ENCODE results near the gene TRIM39.
"Not testable (repeated sequence)": the region's sequence is repeated elsewhere in the genome, so short reads cannot be mapped to it uniquely, and the experiment has no call there.

Gene TRIM39

DNA sequence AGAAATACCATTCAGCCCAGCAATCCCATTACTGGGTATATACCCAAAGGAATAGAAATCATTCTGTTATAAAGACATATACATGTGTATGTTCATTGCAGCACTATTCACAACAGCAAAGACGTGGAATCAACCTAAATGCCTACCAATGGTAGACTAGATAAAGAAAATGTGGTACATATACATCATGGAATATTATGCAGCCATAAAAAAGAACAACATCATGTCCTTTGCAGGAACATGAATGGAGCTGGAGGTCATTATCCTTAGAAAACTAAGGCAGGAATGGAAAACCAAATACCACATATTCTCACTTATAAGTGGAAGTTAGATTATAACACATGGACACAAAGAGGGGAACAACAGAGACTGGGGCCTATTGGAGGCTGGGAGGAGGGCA, 42.6 kb downstream of the TRIM39 start:
- DNase-seq: not testable (repeated sequence)

GRCh38 chr6:30378290-30378937, 51.7 kb downstream of the TRIM39 start:
- no peak for DNase-seq

DNA sequence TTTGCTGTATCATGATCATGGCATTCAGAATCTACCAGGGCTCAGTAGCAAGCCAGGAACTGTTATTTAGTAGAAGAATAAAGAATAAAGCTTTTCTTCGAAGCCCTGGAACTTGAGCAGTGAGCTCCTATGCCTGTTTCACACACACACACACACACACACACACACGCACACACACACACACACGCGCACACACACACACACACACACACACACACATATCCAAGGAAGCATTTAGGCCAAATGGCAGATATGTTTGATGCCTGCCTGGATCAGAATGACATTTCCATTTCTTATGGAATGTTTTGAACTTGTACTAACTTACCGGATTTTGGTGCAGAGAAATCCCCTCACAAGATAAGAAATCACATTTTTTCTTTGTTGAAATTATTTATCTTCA, 53.7 kb downstream of the TRIM39 start:
- DNase-seq: no peak

DNA sequence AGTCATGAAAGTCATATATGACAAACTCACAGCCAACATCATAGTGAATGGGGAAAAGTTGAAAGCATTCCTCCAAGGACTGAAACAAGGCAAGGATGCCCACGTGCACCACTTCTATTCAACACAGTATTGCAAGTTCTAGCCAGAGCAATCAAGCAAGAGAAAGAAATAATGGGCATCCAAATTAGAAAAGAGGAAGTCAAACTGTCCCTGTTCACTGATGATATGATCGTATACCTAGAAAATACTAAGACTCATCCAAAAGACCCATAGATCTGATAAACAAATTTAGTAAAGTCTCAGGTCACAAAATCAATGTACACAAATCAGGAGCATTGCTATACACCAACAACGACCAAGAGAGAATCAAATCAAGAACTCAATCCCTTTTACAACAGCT, 59.4 kb downstream of the TRIM39 start:
- no peak for DNase-seq

- no peak for DNase-seq
Measured at GRCh38 chr6:30391240-30391639, 64.5 kb downstream of the TRIM39 start.

Data from activated CD8-positive, alpha-beta memory T cell treated with anti-CD3 and anti-CD28 coated beads for 24 hours (primary cell).